ENCODE results near the gene MSANTD2. TPM values are rescaled to one million over a fixed set of nuclear protein-coding genes. Genes with fewer than 3 reads are reported as not detected.

The MSANTD2 gene
- total and polyA plus RNA-seq, 2 of the 4 experiments (the other 2 are of a cell fraction), result 5.0 to 6.0 TPM

GRCh38 chr11:124728134-124728533 is 72.1 kb downstream of the MSANTD2 start:
- Histone ChIP-seq H4K5ac (ENCODE audit: low read depth, low read length) (no peak overlapping the region), H4K91ac (ENCODE audit: insufficient read depth, low read depth, low read length) (no peak overlapping the region), H3K9me3 (ENCODE audit: control insufficient read depth, insufficient read depth, low read length) (no peaks in the 10 kb centered on the region), H3K9me1 (ENCODE audit: insufficient read depth, low read length) (peaks cover 12% of the 10 kb centered on the region), H2BK120ac (ENCODE audit: low read depth, low read length) (no peak overlapping the region), H4K20me1 (ENCODE audit: insufficient read depth, low read length) (no peaks in the 10 kb centered on the region), H4K8ac (ENCODE audit: low read depth in 2 of 2, low read length in 2 of 2) (no peak overlapping the region), H3K14ac (replicated peaks; ENCODE audit: low read depth, low read length) (no peak overlapping the region), H3K27ac (ENCODE audit: insufficient read depth, low read length) (no peak overlapping the region), H3K4me3 (ENCODE audit: insufficient read depth, low read depth, low read length) (no peak overlapping the region), H2BK5ac (ENCODE audit: low read depth, low read length, poor library complexity, severe bottlenecking) (no peak overlapping the region), H3K4me1 (ENCODE audit: control insufficient read depth, insufficient read depth, low read length) (peaks cover 5% of the 10 kb centered on the region), H3K36me3 (ENCODE audit: control insufficient read depth, insufficient read depth, low read length) (no peaks in the 10 kb centered on the region), H3K4ac (ENCODE audit: low read depth, low read length) (no peak overlapping the region), H2AK9ac (replicated peaks; ENCODE audit: low read depth, low read length, poor library complexity) (no peak overlapping the region), H2BK15ac (ENCODE audit: low read depth, low read length) (no peak overlapping the region), H3K79me1 (ENCODE audit: low read depth in 1 of 2, low read length in 2 of 2) (no peaks in the 10 kb centered on the region), H2BK20ac (ENCODE audit: low read depth, low read length) (no peak overlapping the region), H3K9ac (ENCODE audit: low read depth, low read length) (no peak overlapping the region), H3K56ac (ENCODE audit: extremely low read depth, insufficient read depth, low read length) (no peak overlapping the region), H2AK5ac (ENCODE audit: low read depth, low read length) (no peak overlapping the region), H3K4me2 (ENCODE audit: low read depth, low read length) (no peak overlapping the region), H3K27me3 (ENCODE audit: control insufficient read depth, insufficient read depth, low read length) (peaks cover 8% of the 10 kb centered on the region; the same call in 1 of the 2 replicates), H3K23ac (ENCODE audit: low read depth, low read length) (no peak overlapping the region), H3K18ac (ENCODE audit: low read depth, low read length) (no peak overlapping the region), H2AFZ (replicated peaks; ENCODE audit: low read length, poor library complexity) (no peak overlapping the region)
- TF ChIP-seq MAFK (IDR thresholded peaks at IDR 0.05; ENCODE audit: low read depth, low read length) (no peak), SMC3 (IDR thresholded peaks at IDR 0.05; ENCODE audit: low read depth, low read length) (no peak), MAZ (IDR thresholded peaks at IDR 0.05; ENCODE audit: borderline replicate concordance, low read depth, low read length) (no peak), ELK1 (IDR thresholded peaks at IDR 0.05; ENCODE audit: borderline replicate concordance, low read depth, low read length) (no peak), POLR2A (IDR thresholded peaks at IDR 0.05; ENCODE audit: low read depth, low read length) (no peak), RCOR1 (IDR thresholded peaks at IDR 0.05; ENCODE audit: insufficient replicate concordance, low read length) (no peak), NFE2L2 (IDR thresholded peaks at IDR 0.05; ENCODE audit: low read depth, low read length) (no peak), CTCF (conservative IDR thresholded peaks at IDR 0.05; ENCODE audit: low read depth, low read length) (no peak), BHLHE40 (IDR thresholded peaks at IDR 0.05; ENCODE audit: low read depth, low read length) (no peak), RFX5 (IDR thresholded peaks at IDR 0.05; ENCODE audit: low read depth, low read length) (no peak), CHD1 (IDR thresholded peaks at IDR 0.05; ENCODE audit: low read depth, low read length) (no peak), CEBPB (IDR thresholded peaks at IDR 0.05; ENCODE audit: low read depth, low read length) (no peak), USF2 (IDR thresholded peaks at IDR 0.05; ENCODE audit: low read depth, low read length) (no peak), MXI1 (IDR thresholded peaks at IDR 0.05; ENCODE audit: borderline replicate concordance, low read depth, low read length) (no peak), FOS (IDR thresholded peaks at IDR 0.05; ENCODE audit: low read depth, low read length) (no peak), RAD21 (IDR thresholded peaks at IDR 0.05; ENCODE audit: low read length) (no peak)
- dilution Hi-C loops (cut with HindIII; ENCODE audit: low sequenced_read_pairs, unreplicated experiment), result no loop called here
- WGBS, 2 experiments (ENCODE audit: extremely low coverage in 2 of 2, insufficient read length in 1 of 2), result no CpG with 5 or more reads among the region's 2 CpGs
- no TSS peak for BruUV-seq (replicated peaks)
- DNase-seq, result no peak
- ChIA-PET CTCF (no interaction called here), POLR2A (ENCODE audit: unreplicated experiment) (no interaction called here)
- in situ Hi-C loops (cut with MboI; ENCODE audit: low sequenced_read_pairs), result no loop called here
- intact Hi-C loops (cut with micrococcal nuclease), result no loop called here
- 0 out of 2 replicates have a peak, but pooled peaks have one; percentile 14 for ATAC-seq (ENCODE audit: low read depth)
